ENCODE measurements around the gene GP1BB.

GP1BB gene

GRCh38 chr22:19742160-19743066, 19.1 kb downstream of the GP1BB start:
- DNase-seq = no peak

GRCh38 chr22:19743081-19743480, 19.7 kb downstream of the GP1BB start:
- DNase-seq = no peak

- no peak for DNase-seq
Observed at GRCh38 chr22:19743651-19744050, 20.3 kb downstream of the GP1BB start.

- DNase-seq = no peak
Observed at GRCh38 chr22:19744350-19745006, 21.1 kb downstream of the GP1BB start.

GRCh38 chr22:19745155-19746101, 22.1 kb downstream of the GP1BB start:
- no peak for DNase-seq

GRCh38 chr22:19746726-19747125, 23.4 kb downstream of the GP1BB start:
- DNase-seq = no peak

GRCh38 chr22:19747551-19747950, 24.2 kb downstream of the GP1BB start:
- no peak for DNase-seq

- DNase-seq = no peak
Observed at GRCh38 chr22:19748139-19748538, 24.8 kb downstream of the GP1BB start.

GRCh38 chr22:19748991-19749664, 25.8 kb downstream of the GP1BB start:
- DNase-seq = no peak

GRCh38 chr22:19749876-19750275, 26.5 kb downstream of the GP1BB start:
- no peak for DNase-seq

GRCh38 chr22:19750507-19751490, 27.5 kb downstream of the GP1BB start:
- no peak for DNase-seq

- no peak for DNase-seq
Observed at GRCh38 chr22:19751497-19752245, 28.3 kb downstream of the GP1BB start.

GRCh38 chr22:19753090-19753842, 29.9 kb downstream of the GP1BB start:
- DNase-seq = no peak

GRCh38 chr22:19753996-19754700, 30.8 kb downstream of the GP1BB start:
- no peak for DNase-seq

- DNase-seq = no peak
Observed at GRCh38 chr22:19754701-19755144, 31.4 kb downstream of the GP1BB start.

GRCh38 chr22:19755145-19755710, 31.9 kb downstream of the GP1BB start:
- no peak for DNase-seq

- DNase-seq = no peak
Observed at GRCh38 chr22:19755722-19756287, 32.5 kb downstream of the GP1BB start.
